ENCODE data around the gene TDRD9.
A peak's percentile ranks its signal among the peaks of the same experiment; 100 is the strongest.

Gene TDRD9

GRCh38 chr14:104093366-104094055, 165.3 kb downstream of the TDRD9 start:
- TF ChIP-seq, protein P1, sequence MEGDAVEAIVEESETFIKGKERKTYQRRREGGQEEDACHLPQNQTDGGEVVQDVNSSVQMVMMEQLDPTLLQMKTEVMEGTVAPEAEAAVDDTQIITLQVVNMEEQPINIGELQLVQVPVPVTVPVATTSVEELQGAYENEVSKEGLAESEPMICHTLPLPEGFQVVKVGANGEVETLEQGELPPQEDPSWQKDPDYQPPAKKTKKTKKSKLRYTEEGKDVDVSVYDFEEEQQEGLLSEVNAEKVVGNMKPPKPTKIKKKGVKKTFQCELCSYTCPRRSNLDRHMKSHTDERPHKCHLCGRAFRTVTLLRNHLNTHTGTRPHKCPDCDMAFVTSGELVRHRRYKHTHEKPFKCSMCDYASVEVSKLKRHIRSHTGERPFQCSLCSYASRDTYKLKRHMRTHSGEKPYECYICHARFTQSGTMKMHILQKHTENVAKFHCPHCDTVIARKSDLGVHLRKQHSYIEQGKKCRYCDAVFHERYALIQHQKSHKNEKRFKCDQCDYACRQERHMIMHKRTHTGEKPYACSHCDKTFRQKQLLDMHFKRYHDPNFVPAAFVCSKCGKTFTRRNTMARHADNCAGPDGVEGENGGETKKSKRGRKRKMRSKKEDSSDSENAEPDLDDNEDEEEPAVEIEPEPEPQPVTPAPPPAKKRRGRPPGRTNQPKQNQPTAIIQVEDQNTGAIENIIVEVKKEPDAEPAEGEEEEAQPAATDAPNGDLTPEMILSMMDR (IDR thresholded peaks at IDR 0.05; ENCODE audit: extremely low read depth, insufficient read depth, missing control alignments) = no peak
- no peak for DNase-seq (ENCODE audit: low spot score)
- in situ Hi-C loops (cut with MboI; ENCODE audit: low pct_unique_long_range_greater_than_20kb, low sequenced_read_pairs, unreplicated experiment) = no loop called here

DNA sequence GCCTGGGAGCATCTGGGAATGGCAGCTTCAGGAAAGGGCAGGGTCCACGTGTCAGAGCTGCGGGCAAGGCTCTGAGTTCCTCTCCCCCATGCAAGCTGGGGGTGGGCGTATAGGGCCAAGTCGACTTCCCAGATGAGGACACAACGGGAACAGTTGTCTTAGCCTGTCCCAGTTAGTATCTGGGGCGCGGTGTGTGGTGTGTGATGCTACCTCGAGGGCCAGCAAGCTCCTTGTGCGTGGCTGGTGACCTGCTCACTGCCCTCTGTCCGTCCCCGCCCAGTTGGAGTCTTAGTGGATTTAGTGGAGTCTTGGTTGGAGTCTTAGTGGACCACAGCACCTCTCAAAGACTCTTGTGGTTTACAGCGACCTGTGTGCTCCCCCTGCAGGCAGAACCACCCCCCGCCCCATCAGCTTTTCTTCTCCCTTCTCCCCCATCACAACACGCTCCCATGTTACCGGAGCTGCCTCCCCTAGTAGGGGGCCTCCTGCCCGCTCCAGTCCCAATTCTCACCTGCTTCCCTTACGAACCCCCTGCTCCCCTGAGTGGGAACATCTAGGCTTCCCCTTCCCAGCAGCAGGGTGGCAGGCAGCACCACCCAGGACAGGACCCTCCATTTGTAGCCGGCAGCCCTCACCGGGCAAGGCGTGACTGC, 165.9 kb downstream of the TDRD9 start:
- no peak for DNase-seq (ENCODE audit: low spot score)
- in situ Hi-C loops (cut with MboI; ENCODE audit: low pct_unique_long_range_greater_than_20kb, low sequenced_read_pairs, unreplicated experiment) = no loop called here
- TF ChIP-seq, protein P1 (IDR thresholded peaks at IDR 0.05; ENCODE audit: extremely low read depth, insufficient read depth, missing control alignments) = peak; percentile 16

DNA sequence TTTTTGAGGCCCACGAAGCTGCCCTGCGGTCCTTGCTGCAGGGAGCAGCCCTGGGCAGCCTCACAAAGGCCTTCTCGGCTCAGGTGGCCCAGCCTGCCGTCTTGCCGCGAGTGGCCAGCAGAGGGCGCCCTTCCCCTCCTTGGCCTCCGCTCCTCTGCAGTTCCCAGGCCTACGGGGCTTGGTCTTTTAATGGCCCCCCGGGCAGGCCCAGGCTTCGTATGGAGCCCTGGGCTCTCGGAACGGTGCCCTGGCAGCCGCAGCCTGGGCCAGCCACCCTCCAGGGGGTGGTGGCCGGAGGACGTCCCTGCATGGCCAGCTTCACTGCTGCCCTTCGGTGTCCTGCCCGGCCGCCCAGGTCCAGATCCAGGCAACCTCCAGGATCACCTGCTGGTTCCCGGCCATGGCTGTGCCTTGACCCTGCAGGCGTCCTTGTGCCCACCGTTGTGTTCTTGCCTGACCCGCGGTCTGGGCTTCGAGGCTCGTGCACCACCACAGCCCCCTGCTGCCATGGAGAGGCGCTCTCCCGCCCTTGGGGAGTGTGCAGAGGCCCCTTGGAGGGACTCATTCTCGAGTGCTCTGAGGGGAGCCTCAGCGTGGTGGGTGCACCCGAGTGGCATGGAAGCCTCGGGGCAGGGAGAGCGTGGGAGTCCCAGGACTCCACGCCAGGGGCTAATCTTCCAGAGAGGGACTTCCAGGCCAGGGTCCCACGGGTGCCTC, 166.6 kb downstream of the TDRD9 start:
- TF ChIP-seq, protein P1 (IDR thresholded peaks at IDR 0.05; ENCODE audit: extremely low read depth, insufficient read depth, missing control alignments) = peak; percentile 97
- in situ Hi-C loops (cut with MboI; ENCODE audit: low pct_unique_long_range_greater_than_20kb, low sequenced_read_pairs, unreplicated experiment) = no loop called here
- DNase-seq (ENCODE audit: low spot score) = peak; percentile 92

GRCh38 chr14:104095426-104096310, 167.4 kb downstream of the TDRD9 start:
- in situ Hi-C loops (cut with MboI; ENCODE audit: low pct_unique_long_range_greater_than_20kb, low sequenced_read_pairs, unreplicated experiment) = no loop called here
- TF ChIP-seq, protein P1 (IDR thresholded peaks at IDR 0.05; ENCODE audit: extremely low read depth, insufficient read depth, missing control alignments) = no peak

GRCh38 chr14:104096318-104096717, 168.1 kb downstream of the TDRD9 start:
- in situ Hi-C loops (cut with MboI; ENCODE audit: low pct_unique_long_range_greater_than_20kb, low sequenced_read_pairs, unreplicated experiment) = no loop called here
- no peak for DNase-seq (ENCODE audit: low spot score)
- TF ChIP-seq, protein P1 (IDR thresholded peaks at IDR 0.05; ENCODE audit: extremely low read depth, insufficient read depth, missing control alignments) = no peak

More at GRCh38 chr14:104095426-104096310, 167.4 kb downstream of the TDRD9 start:
- DNase-seq (ENCODE audit: low spot score) = no peak
